IMR-90 (cell line): ENCODE results near the gene SELENOT. TPM values are rescaled to one million over a fixed set of nuclear protein-coding genes. Genes with fewer than 3 reads are reported as not detected.

Source experiments
- ATAC-seq: fragments of 200-7000 bp; cut with Tn5 transposase; 2 replicates; pipeline ENCODE4 v1.9.1; 2020; ENCODE audit warnings: low read depth, mild to moderate bottlenecking, moderate library complexity
- BruUV-seq: library from RNA; stranded (reverse); fragments of 400-500 nt; replicated peaks from 2 replicates; lab custom pipeline; 2021; lab: Mats Ljungman, UMichigan
- CTCF ChIA-PET: fragments of 300-600 bp; formaldehyde crosslinking; extraction: SDS; loops from one replicate; lab custom pipeline; 2021; ENCODE audit warnings: antibody characterized with exemption; lab: Yijun Ruan, JAX
- POLR2A ChIA-PET: fragments of 300-600 bp; sonication (Branson Sonifier 250); formaldehyde crosslinking; loops from one replicate; lab custom pipeline; 2022; ENCODE audit warnings: antibody characterized with exemption; ENCODE audit not compliant: unreplicated experiment; lab: Charles Lee
- DNase-seq: peaks from one replicate; pipeline ENCODE4 v3.0.0; 2013
- H2AFZ ChIP-seq: replicated peaks from 2 replicates; pipeline ENCODE3; 2013; ENCODE audit warnings: low read length, mild to moderate bottlenecking; ENCODE audit not compliant: poor library complexity
- H2AK5ac ChIP-seq: 2 replicates; pipeline ENCODE4 v1.6.1; 2013; ENCODE audit warnings: low read depth, low read length, inconsistent platforms
- H2AK9ac ChIP-seq: replicated peaks from 2 replicates; pipeline ENCODE3; 2013; ENCODE audit warnings: mild to moderate bottlenecking, low read depth, low read length, moderate library complexity; ENCODE audit not compliant: poor library complexity
- H2BK120ac ChIP-seq: 2 replicates; pipeline ENCODE4 v1.6.1; 2013; ENCODE audit warnings: low read depth, low read length, inconsistent platforms
- H2BK15ac ChIP-seq: 3 replicates; pipeline ENCODE4 v1.6.1; 2013; ENCODE audit warnings: low read depth, low read length, inconsistent platforms
- H2BK20ac ChIP-seq: 2 replicates; pipeline ENCODE4 v1.6.1; 2013; ENCODE audit warnings: low read depth, mild to moderate bottlenecking, inconsistent platforms, low read length, moderate library complexity
- H2BK5ac ChIP-seq: 2 replicates; pipeline ENCODE4 v1.6.1; 2013; ENCODE audit warnings: mild to moderate bottlenecking, low read depth, low read length, inconsistent platforms; ENCODE audit not compliant: poor library complexity, severe bottlenecking
- H3K14ac ChIP-seq: replicated peaks from 2 replicates; pipeline ENCODE4 v1.6.1; 2013; ENCODE audit warnings: low read depth, low read length, inconsistent platforms
- H3K18ac ChIP-seq: 2 replicates; pipeline ENCODE4 v1.6.1; 2013; ENCODE audit warnings: low read depth, low read length, control low read depth
- H3K23ac ChIP-seq: 2 replicates; pipeline ENCODE4 v1.6.1; 2013; ENCODE audit warnings: low read depth, low read length, inconsistent platforms
- H3K27ac ChIP-seq: 2 replicates; pipeline ENCODE4 v1.5.1; 2013; ENCODE audit warnings: mild to moderate bottlenecking, control low read depth, low read length; ENCODE audit not compliant: insufficient read depth
- H3K27me3 ChIP-seq: 2 replicates; pipeline ENCODE4 v1.6.1; 2013; ENCODE audit warnings: low read length; ENCODE audit not compliant: control insufficient read depth, insufficient read depth
- H3K36me3 ChIP-seq: 2 replicates; pipeline ENCODE4 v1.6.1; 2013; ENCODE audit warnings: low read length, mixed read lengths; ENCODE audit not compliant: control insufficient read depth, insufficient read depth
- H3K4ac ChIP-seq: 2 replicates; pipeline ENCODE4 v1.6.1; 2013; ENCODE audit warnings: low read depth, low read length, inconsistent platforms
- H3K4me1 ChIP-seq: 2 replicates; pipeline ENCODE4 v1.6.1; 2013; ENCODE audit warnings: low read length, mixed read lengths; ENCODE audit not compliant: control insufficient read depth, insufficient read depth
- H3K4me2 ChIP-seq: 2 replicates; pipeline ENCODE4 v1.6.1; 2013; ENCODE audit warnings: low read depth, mild to moderate bottlenecking, control low read depth, low read length, moderate library complexity
- H3K4me3 ChIP-seq: 2 replicates; pipeline ENCODE4 v1.5.1; 2013; ENCODE audit warnings: low read depth, mild to moderate bottlenecking, control low read depth, low read length, moderate library complexity; ENCODE audit not compliant: insufficient read depth
- H3K56ac ChIP-seq: 2 replicates; pipeline ENCODE4 v1.6.1; 2013; ENCODE audit warnings: low read length, inconsistent platforms; ENCODE audit not compliant: insufficient read depth; ENCODE audit errors: extremely low read depth
- H3K79me1 ChIP-seq, 2 experiments: 2 replicates each; pipeline ENCODE4 v1.6.1; 2013; ENCODE audit warnings: low read length in 2 of 2, inconsistent platforms in 1 of 2, low read depth in 1 of 2
- H3K9ac ChIP-seq: 2 replicates; pipeline ENCODE4 v1.6.1; 2013; ENCODE audit warnings: low read depth, low read length, control low read depth
- H3K9me1 ChIP-seq: 2 replicates; pipeline ENCODE4 v1.6.1; 2013; ENCODE audit warnings: low read length, inconsistent platforms; ENCODE audit not compliant: insufficient read depth
- H3K9me3 ChIP-seq: 2 replicates; pipeline ENCODE4 v1.6.1; 2013; ENCODE audit warnings: low read length; ENCODE audit not compliant: control insufficient read depth, insufficient read depth
- H4K20me1 ChIP-seq: 2 replicates; pipeline ENCODE4 v1.6.1; 2013; ENCODE audit warnings: low read length, inconsistent platforms; ENCODE audit not compliant: insufficient read depth
- H4K5ac ChIP-seq: 2 replicates; pipeline ENCODE4 v1.6.1; 2013; ENCODE audit warnings: mild to moderate bottlenecking, low read depth, low read length, control low read depth
- H4K8ac ChIP-seq, 2 experiments: 2 replicates each; pipeline ENCODE4 v1.6.1; 2013; ENCODE audit warnings: low read depth in 2 of 2, low read length in 2 of 2, control low read depth in 1 of 2, inconsistent platforms in 1 of 2
- H4K91ac ChIP-seq: 2 replicates; pipeline ENCODE4 v1.6.1; 2013; ENCODE audit warnings: low read depth, low read length, inconsistent platforms; ENCODE audit not compliant: insufficient read depth
- CHD1 ChIP-seq: IDR thresholded peaks from 2 replicates; pipeline ENCODE4 v1.6.1; 2012; ENCODE audit warnings: low read depth, low read length, improper control_type of control experiment
- MAZ ChIP-seq: IDR thresholded peaks from 2 replicates; pipeline ENCODE4 v1.6.1; 2012; ENCODE audit warnings: low read depth, mild to moderate bottlenecking, low read length, improper control_type of control experiment, moderate library complexity, borderline replicate concordance
- WGBS, 2 experiments: methylation state at CpG; one replicate each; pipeline versions ENCODE4 v1.1.5 to v1.1.7; 2013; ENCODE audit warnings: missing lambda C conversion rate in 2 of 2; ENCODE audit not compliant: insufficient read length in 1 of 2; ENCODE audit errors: extremely low coverage in 2 of 2; 5-methylcytosine and 5-hydroxymethylcytosine counted together
- dilution Hi-C: fragments of 300-500 bp; cut with HindIII; formaldehyde crosslinking; loops from one replicate; pipeline ENCODE4 v1.14.3; 2018; ENCODE audit warnings: low sequenced_read_pairs; ENCODE audit not compliant: unreplicated experiment
- in situ Hi-C: fragments of 300-500 bp; cut with MboI; formaldehyde crosslinking; loops from 3 replicates; pipeline ENCODE4 v1.14.3; 2019; ENCODE audit warnings: low sequenced_read_pairs, inconsistent platforms, mixed read lengths
- intact Hi-C: fragments of 100-400 bp; cut with micrococcal nuclease; formaldehyde crosslinking; loops from 2 replicates; pipeline ENCODE4 v1.10.0; 2022
- polyA plus RNA-seq, 3 experiments: library from polyadenylated mRNA; depleted of rRNA; stranded (reverse); fragments of >200 nt; gene quantifications; 2 replicates each; pipeline ENCODE4 v1.2.3, GENCODE V29; 2012; ENCODE audit warnings: low replicate concordance in 1 of 3
- total RNA-seq: library from RNA; depleted of rRNA; stranded (reverse); fragments of >200 nt; gene quantifications from 2 replicates; pipeline ENCODE4 v1.2.3, GENCODE V29; 2012
- TF ChIP-seq, protein P1 (sequence below): fragments of 150-350 bp; IDR thresholded peaks from 2 replicates; pipeline ENCODE4 v1.6.1; 2016; ENCODE audit warnings: low read depth, mild to moderate bottlenecking, low read length, moderate library complexity, borderline replicate concordance

Gene SELENOT
- total and polyA plus RNA-seq, 2 of the 4 experiments (the other 2 are of a cell fraction) = 365 to 415 TPM

DNA sequence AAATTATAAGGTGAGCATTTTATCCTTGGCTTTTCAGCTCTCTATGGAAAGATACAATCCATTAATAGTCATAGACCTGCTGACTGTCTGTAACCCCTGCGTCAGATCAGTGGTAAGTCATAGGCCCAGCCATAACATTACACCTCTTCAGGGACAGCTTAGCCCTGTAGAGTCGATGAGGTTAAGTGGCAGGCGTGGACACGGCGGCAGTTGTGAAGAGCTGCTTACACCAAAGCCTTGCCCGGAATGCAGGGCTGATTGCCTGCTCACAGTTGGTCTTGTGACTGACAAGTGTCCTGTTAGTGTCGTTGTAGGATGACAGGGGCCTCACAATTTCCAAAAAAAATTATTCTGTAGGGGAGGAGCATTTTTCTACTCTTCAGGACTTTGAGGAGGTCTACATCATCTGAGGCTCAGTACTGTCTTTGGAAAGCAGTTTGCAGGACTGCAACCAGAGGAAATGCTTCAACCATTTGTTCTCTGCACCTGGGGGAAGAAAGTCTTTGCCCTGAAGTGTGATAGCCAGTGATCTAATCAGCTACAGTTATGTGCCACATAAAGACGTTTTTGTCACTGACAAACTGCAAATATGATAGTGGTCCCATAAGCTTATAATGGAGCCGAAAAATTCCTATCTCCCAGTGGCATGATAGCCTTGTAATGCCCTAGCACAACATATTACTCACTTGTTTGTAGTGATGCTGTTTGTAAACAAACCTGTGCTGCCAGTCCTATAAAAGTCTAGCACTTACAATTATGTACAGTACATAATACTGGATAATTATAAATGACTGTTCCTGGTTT lies 14.9 kb upstream of the SELENOT start:
- no peaks in the 10 kb centered on the region for H3K27me3 ChIP-seq
- ChIA-PET POLR2A (no interaction called here), CTCF (interaction anchor here (1.0 kb wide), 1 partner anchor 18 kb away, joined by 3 read pairs; no protein-coding TSS in a partner anchor)
- H2BK20ac ChIP-seq = no peak overlapping the region
- H3K4me2 ChIP-seq = no peak overlapping the region
- no peak overlapping the region for H3K9ac ChIP-seq
- dilution Hi-C loops = no loop called here
- 0 out of 2 replicates have a peak, but pooled peaks cover 2% of the 10 kb centered on the region for H3K4me1 ChIP-seq
- ATAC-seq = peak; percentile 12; the same call in 1 of the 2 replicates
- H2AK9ac ChIP-seq = no peak overlapping the region
- TF ChIP-seq, protein P1, sequence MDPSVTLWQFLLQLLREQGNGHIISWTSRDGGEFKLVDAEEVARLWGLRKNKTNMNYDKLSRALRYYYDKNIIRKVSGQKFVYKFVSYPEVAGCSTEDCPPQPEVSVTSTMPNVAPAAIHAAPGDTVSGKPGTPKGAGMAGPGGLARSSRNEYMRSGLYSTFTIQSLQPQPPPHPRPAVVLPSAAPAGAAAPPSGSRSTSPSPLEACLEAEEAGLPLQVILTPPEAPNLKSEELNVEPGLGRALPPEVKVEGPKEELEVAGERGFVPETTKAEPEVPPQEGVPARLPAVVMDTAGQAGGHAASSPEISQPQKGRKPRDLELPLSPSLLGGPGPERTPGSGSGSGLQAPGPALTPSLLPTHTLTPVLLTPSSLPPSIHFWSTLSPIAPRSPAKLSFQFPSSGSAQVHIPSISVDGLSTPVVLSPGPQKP = no peak
- TF ChIP-seq CHD1 (no peak), MAZ (no peak)
- no peaks in the 10 kb centered on the region for H3K9me3 ChIP-seq
- H2BK5ac ChIP-seq = no peak overlapping the region
- H3K56ac ChIP-seq = no peak overlapping the region
- no peak overlapping the region for H2AK5ac ChIP-seq
- peaks cover 10% of the 10 kb centered on the region for H3K36me3 ChIP-seq
- no peak overlapping the region for H3K4me3 ChIP-seq
- no peak overlapping the region for H2BK15ac ChIP-seq
- WGBS, 2 experiments = no CpG with 5 or more reads among the region's 9 CpGs
- no peak overlapping the region for H3K14ac ChIP-seq
- H4K8ac ChIP-seq = no peak overlapping the region
- no peak overlapping the region for H4K5ac ChIP-seq
- H4K91ac ChIP-seq = no peak overlapping the region
- H3K79me1 ChIP-seq = peaks cover 10 to 25% of the 10 kb centered on the region in 2 experiments; a peak in 2 of 4 replicates
- no peak overlapping the region for H3K18ac ChIP-seq
- no peak overlapping the region for H3K23ac ChIP-seq
- in situ Hi-C loops = no loop called here
- no peak overlapping the region for H3K27ac ChIP-seq
- DNase-seq = no peak
- H3K4ac ChIP-seq = no peak overlapping the region
- intact Hi-C loops = no loop called here
- 0 out of 2 replicates have a peak, but pooled peaks cover 2% of the 10 kb centered on the region for H3K9me1 ChIP-seq
- no TSS peak for BruUV-seq
- no peak overlapping the region for H2AFZ ChIP-seq
- no peaks in the 10 kb centered on the region for H4K20me1 ChIP-seq
- H2BK120ac ChIP-seq = no peak overlapping the region
